IMR-90 (cell line): ENCODE measurements around the gene UQCRFS1. TPM values are rescaled to one million over a fixed set of nuclear protein-coding genes. Genes with fewer than 3 reads are reported as not detected.

Experiments
- ATAC-seq: fragments of 200-7000 bp; cut with Tn5 transposase; 2 replicates; pipeline ENCODE4 v1.9.1; 2020; ENCODE audit warnings: low read depth, mild to moderate bottlenecking, moderate library complexity
- BruUV-seq: library from RNA; stranded (reverse); fragments of 400-500 nt; replicated peaks from 2 replicates; lab custom pipeline; 2021; lab: Mats Ljungman, UMichigan
- CTCF ChIA-PET: fragments of 300-600 bp; formaldehyde crosslinking; extraction: SDS; loops from one replicate; lab custom pipeline; 2021; ENCODE audit warnings: antibody characterized with exemption; lab: Yijun Ruan, JAX
- POLR2A ChIA-PET: fragments of 300-600 bp; sonication (Branson Sonifier 250); formaldehyde crosslinking; loops from one replicate; lab custom pipeline; 2022; ENCODE audit warnings: antibody characterized with exemption; ENCODE audit not compliant: unreplicated experiment; lab: Charles Lee
- DNase-seq: peaks from one replicate; pipeline ENCODE4 v3.0.0; 2013
- H2AFZ ChIP-seq: replicated peaks from 2 replicates; pipeline ENCODE3; 2013; ENCODE audit warnings: low read length, mild to moderate bottlenecking; ENCODE audit not compliant: poor library complexity
- H2AK5ac ChIP-seq: 2 replicates; pipeline ENCODE4 v1.6.1; 2013; ENCODE audit warnings: low read depth, low read length, inconsistent platforms
- H2AK9ac ChIP-seq: replicated peaks from 2 replicates; pipeline ENCODE3; 2013; ENCODE audit warnings: mild to moderate bottlenecking, low read depth, low read length, moderate library complexity; ENCODE audit not compliant: poor library complexity
- H2BK120ac ChIP-seq: 2 replicates; pipeline ENCODE4 v1.6.1; 2013; ENCODE audit warnings: low read depth, low read length, inconsistent platforms
- H2BK15ac ChIP-seq: 3 replicates; pipeline ENCODE4 v1.6.1; 2013; ENCODE audit warnings: low read depth, low read length, inconsistent platforms
- H2BK20ac ChIP-seq: 2 replicates; pipeline ENCODE4 v1.6.1; 2013; ENCODE audit warnings: low read depth, mild to moderate bottlenecking, inconsistent platforms, low read length, moderate library complexity
- H2BK5ac ChIP-seq: 2 replicates; pipeline ENCODE4 v1.6.1; 2013; ENCODE audit warnings: mild to moderate bottlenecking, low read depth, low read length, inconsistent platforms; ENCODE audit not compliant: poor library complexity, severe bottlenecking
- H3K14ac ChIP-seq: replicated peaks from 2 replicates; pipeline ENCODE4 v1.6.1; 2013; ENCODE audit warnings: low read depth, low read length, inconsistent platforms
- H3K18ac ChIP-seq: 2 replicates; pipeline ENCODE4 v1.6.1; 2013; ENCODE audit warnings: low read depth, low read length, control low read depth
- H3K23ac ChIP-seq: 2 replicates; pipeline ENCODE4 v1.6.1; 2013; ENCODE audit warnings: low read depth, low read length, inconsistent platforms
- H3K27ac ChIP-seq: 2 replicates; pipeline ENCODE4 v1.5.1; 2013; ENCODE audit warnings: mild to moderate bottlenecking, control low read depth, low read length; ENCODE audit not compliant: insufficient read depth
- H3K27me3 ChIP-seq: 2 replicates; pipeline ENCODE4 v1.6.1; 2013; ENCODE audit warnings: low read length; ENCODE audit not compliant: control insufficient read depth, insufficient read depth
- H3K36me3 ChIP-seq: 2 replicates; pipeline ENCODE4 v1.6.1; 2013; ENCODE audit warnings: low read length, mixed read lengths; ENCODE audit not compliant: control insufficient read depth, insufficient read depth
- H3K4ac ChIP-seq: 2 replicates; pipeline ENCODE4 v1.6.1; 2013; ENCODE audit warnings: low read depth, low read length, inconsistent platforms
- H3K4me1 ChIP-seq: 2 replicates; pipeline ENCODE4 v1.6.1; 2013; ENCODE audit warnings: low read length, mixed read lengths; ENCODE audit not compliant: control insufficient read depth, insufficient read depth
- H3K4me2 ChIP-seq: 2 replicates; pipeline ENCODE4 v1.6.1; 2013; ENCODE audit warnings: low read depth, mild to moderate bottlenecking, control low read depth, low read length, moderate library complexity
- H3K4me3 ChIP-seq: 2 replicates; pipeline ENCODE4 v1.5.1; 2013; ENCODE audit warnings: low read depth, mild to moderate bottlenecking, control low read depth, low read length, moderate library complexity; ENCODE audit not compliant: insufficient read depth
- H3K56ac ChIP-seq: 2 replicates; pipeline ENCODE4 v1.6.1; 2013; ENCODE audit warnings: low read length, inconsistent platforms; ENCODE audit not compliant: insufficient read depth; ENCODE audit errors: extremely low read depth
- H3K79me1 ChIP-seq, 2 experiments: 2 replicates each; pipeline ENCODE4 v1.6.1; 2013; ENCODE audit warnings: low read length in 2 of 2, inconsistent platforms in 1 of 2, low read depth in 1 of 2
- H3K9ac ChIP-seq: 2 replicates; pipeline ENCODE4 v1.6.1; 2013; ENCODE audit warnings: low read depth, low read length, control low read depth
- H3K9me1 ChIP-seq: 2 replicates; pipeline ENCODE4 v1.6.1; 2013; ENCODE audit warnings: low read length, inconsistent platforms; ENCODE audit not compliant: insufficient read depth
- H3K9me3 ChIP-seq: 2 replicates; pipeline ENCODE4 v1.6.1; 2013; ENCODE audit warnings: low read length; ENCODE audit not compliant: control insufficient read depth, insufficient read depth
- H4K20me1 ChIP-seq: 2 replicates; pipeline ENCODE4 v1.6.1; 2013; ENCODE audit warnings: low read length, inconsistent platforms; ENCODE audit not compliant: insufficient read depth
- H4K5ac ChIP-seq: 2 replicates; pipeline ENCODE4 v1.6.1; 2013; ENCODE audit warnings: mild to moderate bottlenecking, low read depth, low read length, control low read depth
- H4K8ac ChIP-seq, 2 experiments: 2 replicates each; pipeline ENCODE4 v1.6.1; 2013; ENCODE audit warnings: low read depth in 2 of 2, low read length in 2 of 2, control low read depth in 1 of 2, inconsistent platforms in 1 of 2
- H4K91ac ChIP-seq: 2 replicates; pipeline ENCODE4 v1.6.1; 2013; ENCODE audit warnings: low read depth, low read length, inconsistent platforms; ENCODE audit not compliant: insufficient read depth
- CEBPB ChIP-seq: IDR thresholded peaks from 2 replicates; pipeline ENCODE4 v1.6.1; 2012; ENCODE audit warnings: low read depth, low read length, improper control_type of control experiment
- CTCF ChIP-seq: conservative IDR thresholded peaks from 2 replicates; pipeline ENCODE4 v1.5.1; 2012; ENCODE audit warnings: mild to moderate bottlenecking, low read depth, low read length, improper control_type of control experiment
- ELK1 ChIP-seq: fragments of 150-350 bp; IDR thresholded peaks from 2 replicates; pipeline ENCODE4 v1.6.1; 2016; ENCODE audit warnings: low read depth, mild to moderate bottlenecking, low read length, moderate library complexity, borderline replicate concordance
- MAFK ChIP-seq: IDR thresholded peaks from 2 replicates; pipeline ENCODE4 v1.6.1; 2012; ENCODE audit warnings: low read depth, low read length, improper control_type of control experiment
- MAZ ChIP-seq: IDR thresholded peaks from 2 replicates; pipeline ENCODE4 v1.6.1; 2012; ENCODE audit warnings: low read depth, mild to moderate bottlenecking, low read length, improper control_type of control experiment, moderate library complexity, borderline replicate concordance
- POLR2A ChIP-seq: IDR thresholded peaks from 2 replicates; pipeline ENCODE4 v1.6.1; 2012; ENCODE audit warnings: mild to moderate bottlenecking, low read depth, low read length
- RCOR1 ChIP-seq: IDR thresholded peaks from 2 replicates; pipeline ENCODE4 v1.6.1; 2012; ENCODE audit warnings: mild to moderate bottlenecking, low read length, improper control_type of control experiment; ENCODE audit not compliant: insufficient replicate concordance
- WGBS, 2 experiments: methylation state at CpG; one replicate each; pipeline versions ENCODE4 v1.1.5 to v1.1.7; 2013; ENCODE audit warnings: missing lambda C conversion rate in 2 of 2; ENCODE audit not compliant: insufficient read length in 1 of 2; ENCODE audit errors: extremely low coverage in 2 of 2; 5-methylcytosine and 5-hydroxymethylcytosine counted together
- dilution Hi-C: fragments of 300-500 bp; cut with HindIII; formaldehyde crosslinking; loops from one replicate; pipeline ENCODE4 v1.14.3; 2018; ENCODE audit warnings: low sequenced_read_pairs; ENCODE audit not compliant: unreplicated experiment
- in situ Hi-C: fragments of 300-500 bp; cut with MboI; formaldehyde crosslinking; loops from 3 replicates; pipeline ENCODE4 v1.14.3; 2019; ENCODE audit warnings: low sequenced_read_pairs, inconsistent platforms, mixed read lengths
- intact Hi-C: fragments of 100-400 bp; cut with micrococcal nuclease; formaldehyde crosslinking; loops from 2 replicates; pipeline ENCODE4 v1.10.0; 2022
- polyA plus RNA-seq, 3 experiments: library from polyadenylated mRNA; depleted of rRNA; stranded (reverse); fragments of >200 nt; gene quantifications; 2 replicates each; pipeline ENCODE4 v1.2.3, GENCODE V29; 2012; ENCODE audit warnings: low replicate concordance in 1 of 3
- total RNA-seq: library from RNA; depleted of rRNA; stranded (reverse); fragments of >200 nt; gene quantifications from 2 replicates; pipeline ENCODE4 v1.2.3, GENCODE V29; 2012

UQCRFS1 gene
- total and polyA plus RNA-seq, 2 of the 4 experiments (the other 2 are of a cell fraction), result 37.1 to 43.8 TPM

DNA sequence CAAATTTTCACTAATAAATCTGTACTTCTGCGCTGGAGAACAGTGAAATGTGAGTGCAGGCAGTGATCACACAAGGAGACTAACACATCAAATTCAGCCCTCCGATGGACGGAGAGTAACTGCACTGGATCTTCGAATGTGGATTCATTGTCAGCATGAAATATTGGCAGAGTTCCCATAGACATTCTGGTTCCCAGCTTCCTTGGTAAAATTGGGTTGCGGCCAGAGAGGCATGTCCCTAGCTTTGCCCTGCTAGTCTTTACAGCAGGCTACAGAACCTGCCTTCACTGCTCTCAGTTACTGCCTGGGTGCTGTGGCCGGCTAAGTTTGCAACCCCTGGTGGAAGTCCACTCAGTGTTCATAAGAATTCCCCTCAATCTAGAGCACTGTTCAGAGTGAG, 32.3 kb upstream of the UQCRFS1 start:
- Histone ChIP-seq H3K4me3 (no peak overlapping the region), H3K56ac (no peak overlapping the region), H3K9me3 (no peaks in the 10 kb centered on the region), H3K4me1 (no peaks in the 10 kb centered on the region), H3K79me1 (no peaks in the 10 kb centered on the region), H3K23ac (no peak overlapping the region), H4K91ac (no peak overlapping the region), H4K8ac (no peak overlapping the region), H3K27ac (no peak overlapping the region), H4K5ac (no peak overlapping the region), H2AFZ (peak overlapping the region; percentile 32), H3K4ac (no peak overlapping the region), H4K20me1 (no peaks in the 10 kb centered on the region), H2BK15ac (no peak overlapping the region), H2BK5ac (no peak overlapping the region), H2AK5ac (no peak overlapping the region), H2BK120ac (no peak overlapping the region), H3K14ac (no peak overlapping the region), H3K4me2 (no peak overlapping the region), H3K36me3 (no peaks in the 10 kb centered on the region), H3K9ac (no peak overlapping the region), H2AK9ac (no peak overlapping the region), H2BK20ac (no peak overlapping the region), H3K18ac (no peak overlapping the region), H3K9me1 (no peaks in the 10 kb centered on the region), H3K27me3 (no peaks in the 10 kb centered on the region)
- no peak for TF ChIP-seq MAFK
- no peak for TF ChIP-seq ELK1
- TF ChIP-seq RCOR1, result no peak
- TF ChIP-seq POLR2A, result no peak
- no peak for TF ChIP-seq CEBPB
- no peak for TF ChIP-seq CTCF
- no peak for TF ChIP-seq MAZ
- intact Hi-C loops, result no loop called here
- 6% methylated on average over 3 of the region's 6 CpGs; no CpG with 5 or more reads in 1 of the 2 experiments for WGBS, 2 experiments
- POLR2A ChIA-PET, result no interaction called here
- in situ Hi-C loops, result no loop called here
- CTCF ChIA-PET, result no interaction called here
- BruUV-seq, result no TSS peak
- ATAC-seq (no peak), DNase-seq (no peak)
- dilution Hi-C loops, result no loop called here
